H4 (cell line): Measurements from ENCODE around the gene PPL. TPM values are rescaled to one million over a fixed set of nuclear protein-coding genes. Genes with fewer than 3 reads are reported as not detected.
"Not testable (repeated sequence)": the region's sequence is repeated elsewhere in the genome, so short reads cannot be mapped to it uniquely, and the experiment has no call there.

Experiments used
- DNase-seq: peaks from one replicate; pipeline ENCODE4 v3.0.0-alpha.2; 2015; ENCODE audit warnings: low spot score
- total RNA-seq: library from RNA; depleted of rRNA; stranded (reverse); fragments of >200 nt; shearing (Covaris generic); gene quantifications from 2 replicates; pipeline ENCODE4 v1.2.3, GENCODE V29; 2014; rRNA removed

The PPL gene
- 0.10 and 0.18 TPM in 2 replicates for total RNA-seq

GRCh38 chr16:4936991-4937781 is at the start of gene PPL:
PPL (minus strand) TSS chr16:4937148; CDS start chr16:4937045, 103 bp downstream.
- DNase-seq: no peak

GRCh38 chr16:4984174-4984990 is 47.4 kb upstream of the PPL start:
- DNase-seq: no peak

DNA sequence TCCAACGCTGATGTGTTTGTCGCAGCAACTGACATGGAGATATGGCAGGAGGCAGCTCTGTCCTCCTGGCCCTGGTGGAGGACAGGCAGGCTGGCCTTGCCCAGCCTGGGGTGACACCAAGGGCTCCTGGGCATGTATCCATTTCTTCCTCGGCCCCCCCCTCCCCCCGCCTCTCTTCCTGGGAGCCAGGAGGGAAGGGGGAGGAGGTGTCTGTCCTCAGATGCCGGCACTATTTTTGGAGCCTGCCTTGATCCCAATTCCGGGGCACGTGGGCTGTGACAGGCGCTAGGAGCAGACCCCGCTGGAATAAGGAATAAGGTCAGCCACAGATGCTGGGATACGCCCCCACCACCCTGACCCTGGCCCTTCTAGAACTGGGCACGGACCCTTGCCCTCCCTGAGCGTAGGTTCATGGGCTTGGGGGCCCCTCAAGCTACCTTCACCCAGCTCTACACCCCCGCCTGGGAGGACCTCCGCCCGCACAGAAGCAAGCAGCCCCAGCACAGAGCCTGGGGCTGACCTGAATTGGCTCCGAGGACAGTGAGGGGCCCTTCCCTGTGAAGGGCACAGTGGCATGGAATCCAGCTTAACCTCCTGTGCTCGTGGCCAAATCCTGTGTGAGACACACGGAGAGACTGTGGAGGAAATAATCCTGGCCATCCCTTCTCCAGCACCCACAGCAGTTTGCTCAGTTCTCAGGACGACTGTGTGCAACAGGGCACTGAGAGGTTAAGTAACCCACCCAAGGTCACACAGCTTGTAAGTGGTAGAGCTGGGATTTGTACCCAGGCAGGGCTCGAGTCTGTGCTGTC is 45.3 kb upstream of the PPL start:
- no peak for DNase-seq

- no peak for DNase-seq
Measured at GRCh38 chr16:4981473-4981872, 44.5 kb upstream of the PPL start.

DNA sequence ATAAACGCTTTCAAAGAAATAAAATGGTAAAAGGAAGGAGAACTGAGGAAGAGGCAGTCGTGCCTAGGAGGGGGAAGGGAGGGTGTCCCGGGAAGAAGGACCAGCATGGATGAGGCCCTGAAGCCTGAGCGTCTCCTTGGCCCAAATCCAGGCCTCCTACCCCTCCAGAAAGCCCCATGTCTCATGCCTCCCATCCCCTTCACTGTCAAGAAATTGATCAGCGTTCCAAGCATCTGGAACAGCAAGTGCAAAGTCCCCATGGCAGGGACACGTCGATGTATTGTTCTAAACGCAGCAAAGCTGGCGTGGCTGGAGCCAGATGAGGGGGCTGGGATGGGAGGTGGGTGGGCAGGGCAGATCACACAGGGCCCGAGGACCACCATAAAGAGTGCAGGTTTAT is 43.7 kb upstream of the PPL start:
- DNase-seq: no peak

- no peak for DNase-seq
Measured at GRCh38 chr16:4979736-4980660, 43.0 kb upstream of the PPL start.

DNA sequence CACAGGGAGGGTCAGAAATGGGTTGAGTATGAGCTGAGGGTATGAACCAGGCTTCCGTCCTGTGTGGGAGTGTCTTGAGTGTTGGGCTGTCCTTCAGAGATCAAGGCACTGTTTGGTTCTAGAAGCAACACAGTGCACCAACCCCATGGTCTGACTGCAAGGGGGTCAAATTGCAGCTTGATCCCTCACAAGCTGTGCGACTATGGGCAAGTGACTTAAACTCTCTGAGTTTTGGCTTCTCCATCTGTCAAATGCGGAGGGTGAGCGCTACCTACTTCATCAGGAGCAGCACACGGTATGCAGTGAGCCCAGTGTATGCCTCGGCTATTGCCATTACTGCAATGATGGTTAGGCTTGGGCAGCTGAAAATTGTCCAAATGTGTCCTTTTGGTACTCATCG is 42.2 kb upstream of the PPL start:
- DNase-seq: no peak

GRCh38 chr16:4976611-4977145 is 39.7 kb upstream of the PPL start:
- DNase-seq: no peak

DNA sequence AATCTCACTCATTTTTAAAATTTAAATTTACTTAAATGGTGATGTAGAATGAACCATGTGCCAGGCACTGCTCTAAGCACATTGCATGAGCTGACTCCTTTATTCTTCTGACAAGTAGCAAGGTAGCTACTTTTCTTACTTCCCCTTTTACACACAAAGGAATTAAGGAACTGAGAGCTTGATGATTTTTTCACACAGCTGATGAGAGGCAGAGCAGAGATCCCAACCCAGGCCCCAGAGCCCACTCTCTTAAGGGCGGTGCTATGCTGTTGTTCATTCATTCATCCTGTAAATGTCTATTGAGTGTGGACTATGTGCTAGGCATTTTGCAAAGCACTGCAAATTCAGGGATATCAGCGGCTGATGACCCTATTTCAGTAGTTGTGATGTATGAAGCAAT is 39.1 kb upstream of the PPL start:
- no peak for DNase-seq

DNA sequence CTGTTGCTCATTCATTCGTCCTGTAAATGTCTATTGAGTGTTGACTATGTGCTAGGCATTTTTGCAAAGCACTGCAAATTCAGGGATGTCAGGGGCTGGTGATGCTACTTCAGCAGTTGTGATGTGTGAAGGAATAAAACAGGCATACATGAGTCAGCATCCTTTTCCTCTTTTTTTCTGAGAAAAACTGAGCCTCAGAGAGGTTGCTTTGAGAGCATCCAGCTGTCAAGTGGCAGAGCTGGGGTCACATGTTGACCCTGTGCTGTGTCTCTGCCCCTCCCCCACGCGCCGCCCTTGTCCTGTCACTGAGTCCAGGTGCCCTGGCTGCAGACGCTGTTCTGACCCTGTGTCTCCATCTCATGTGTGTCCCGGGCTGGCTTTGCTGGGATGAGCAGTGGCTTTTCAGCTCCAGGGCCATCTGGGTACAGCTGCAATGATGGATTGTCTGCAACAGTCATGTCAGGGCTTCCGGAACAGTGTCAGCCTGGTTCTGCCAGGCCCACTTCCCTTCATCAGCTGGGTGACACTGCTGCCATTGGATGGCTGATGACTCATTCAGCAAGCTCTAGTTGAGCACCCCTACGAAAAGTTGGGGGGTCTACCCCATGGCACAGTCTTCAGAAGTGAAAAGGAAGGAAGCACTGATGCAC is 36.1 kb upstream of the PPL start:
- no peak for DNase-seq

GRCh38 chr16:4970010-4970409 is 33.1 kb upstream of the PPL start:
- DNase-seq: no peak

- DNase-seq: no peak
Measured at GRCh38 chr16:4968879-4969483, 32.0 kb upstream of the PPL start.

- not testable (repeated sequence) for DNase-seq
Measured at GRCh38 chr16:4968278-4968677, 31.3 kb upstream of the PPL start.

DNA sequence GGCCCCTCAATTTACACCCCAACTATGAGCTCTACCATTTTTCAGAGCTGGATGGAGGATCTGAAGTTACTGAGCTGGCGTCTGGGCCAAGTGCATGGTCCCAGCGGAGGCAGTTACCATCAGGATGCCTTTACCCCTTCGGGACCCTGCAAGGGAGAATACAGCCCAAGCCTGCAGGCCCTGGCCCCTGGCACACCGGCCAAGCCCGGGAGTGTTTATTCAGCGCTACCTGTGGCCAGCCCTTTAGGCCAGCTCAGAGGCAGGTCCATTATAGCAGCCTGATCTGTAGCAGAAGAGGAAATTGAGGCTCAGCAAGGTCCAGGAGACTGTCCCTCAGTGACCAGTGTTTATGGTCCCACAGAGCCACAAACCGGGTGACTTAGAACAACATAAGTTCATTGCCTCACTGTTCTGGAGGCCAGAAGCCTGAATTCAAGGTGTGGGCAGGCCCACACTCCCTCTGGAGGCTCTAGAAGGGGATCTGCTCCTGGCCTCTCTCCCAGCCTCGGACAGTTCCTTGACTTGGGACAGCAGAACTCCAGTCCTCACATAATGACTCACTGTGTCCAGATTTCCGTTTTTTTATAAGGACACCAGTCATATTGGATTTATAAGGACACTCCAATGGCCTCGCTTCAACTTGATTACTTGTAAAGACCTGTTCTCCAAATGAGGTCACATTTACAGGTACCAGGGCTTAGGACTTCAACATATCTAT is 29.9 kb upstream of the PPL start:
- no peak for DNase-seq

DNA sequence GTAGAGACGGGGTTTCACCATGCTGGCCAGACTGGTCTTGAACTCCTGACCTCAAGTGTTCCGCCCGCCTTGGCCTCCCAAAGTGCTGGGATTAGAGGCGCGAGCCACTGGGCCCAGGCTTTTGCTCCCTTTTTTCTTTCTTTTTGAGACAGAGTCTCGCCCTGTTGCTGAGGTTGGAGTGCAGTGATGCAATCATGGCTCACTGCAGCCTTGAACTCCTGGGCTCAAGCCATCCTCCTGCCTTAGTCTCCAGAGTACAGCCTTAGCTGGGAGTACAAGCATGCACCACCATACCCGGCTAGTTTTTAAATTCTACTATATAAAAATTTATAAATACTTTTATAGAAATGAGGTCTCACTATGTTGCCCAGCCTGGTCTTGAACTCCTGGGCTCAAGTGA is 26.6 kb upstream of the PPL start:
- DNase-seq: not testable (repeated sequence)

GRCh38 chr16:4962716-4963115 is 25.8 kb upstream of the PPL start:
- no peak for DNase-seq

DNA sequence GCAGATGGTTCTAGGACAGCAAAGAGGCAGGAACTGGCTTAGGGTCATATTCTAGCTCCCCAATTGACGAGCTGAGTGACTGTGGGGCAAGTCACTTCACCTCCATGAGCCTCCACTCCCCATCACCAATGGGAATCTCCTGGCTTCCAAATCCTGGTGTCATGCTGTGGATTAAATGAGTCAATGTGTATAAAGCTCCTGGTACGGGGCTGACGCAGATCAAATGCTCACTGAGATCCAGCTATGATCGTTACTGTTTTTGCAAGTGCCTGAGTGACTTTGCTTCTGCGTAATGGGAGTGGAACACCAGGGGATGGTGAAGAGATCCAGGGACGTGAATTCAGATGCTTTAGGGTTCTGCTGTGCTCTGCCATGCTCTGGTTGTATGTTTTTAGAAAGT is 23.6 kb upstream of the PPL start:
- DNase-seq: no peak

DNA sequence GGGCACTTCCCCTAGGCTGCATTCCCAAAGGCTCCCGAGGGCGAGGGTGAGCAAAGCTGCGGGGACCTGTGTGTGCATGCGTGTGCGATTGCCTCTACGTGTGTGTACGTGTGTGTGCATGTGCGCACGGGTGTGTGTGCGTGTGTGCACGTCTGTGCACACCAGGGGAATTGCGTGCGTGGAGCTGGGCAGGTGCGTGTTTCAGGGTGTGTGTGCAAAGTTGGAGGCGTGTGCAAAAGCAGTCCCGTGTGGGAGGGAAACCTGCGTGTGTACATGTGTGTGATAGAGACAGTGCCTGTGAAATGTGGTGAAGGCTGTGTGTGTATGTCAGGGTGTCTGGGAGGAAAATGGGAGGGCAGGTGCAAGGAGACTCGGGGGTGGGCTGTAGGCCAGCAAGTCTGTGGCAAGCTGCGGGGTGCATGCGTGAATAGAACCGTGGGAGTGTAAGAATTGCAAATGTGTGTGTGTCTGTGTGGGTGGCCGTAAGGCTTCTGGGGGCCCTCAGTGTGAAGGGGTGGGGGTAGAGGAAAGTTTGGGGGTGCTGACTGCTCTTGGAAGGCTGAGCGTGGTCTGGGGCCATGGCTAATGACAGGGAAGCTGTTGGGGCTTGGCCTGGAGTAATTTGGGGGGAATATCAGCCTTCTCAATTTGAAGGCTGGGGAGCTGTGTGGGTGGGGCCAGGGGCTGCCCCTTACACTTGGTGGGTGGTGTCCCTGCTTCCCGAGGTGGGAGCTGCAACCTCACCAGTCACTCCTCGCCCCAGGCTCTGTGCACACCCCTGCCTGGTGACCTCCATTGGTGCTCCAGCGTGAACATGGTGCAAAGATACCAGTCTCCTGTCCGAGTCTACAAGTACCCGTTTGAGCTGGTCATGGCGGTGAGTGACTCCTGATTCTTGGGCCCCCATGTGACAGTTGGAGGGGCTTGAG is 21.8 kb upstream of the PPL start:
- peak; percentile 3 for DNase-seq
